Caco-2 (cell line): Measurements from ENCODE around the gene TUNAR. TPM values are rescaled to one million over a fixed set of nuclear protein-coding genes. Genes with fewer than 3 reads are reported as not detected.

Source experiments
- BruUV-seq: library from RNA; stranded (reverse); fragments of 400-500 nt; replicated peaks from 2 replicates; lab custom pipeline; 2021; lab: Mats Ljungman, UMichigan
- CTCF ChIA-PET: fragments of 300-600 bp; sonication (Branson Sonifier 250); formaldehyde crosslinking; loops from one replicate; lab custom pipeline; 2022; ENCODE audit warnings: antibody characterized with exemption; lab: Charles Lee
- POLR2A ChIA-PET: fragments of 300-600 bp; sonication (Branson Sonifier 250); formaldehyde crosslinking; loops from one replicate; lab custom pipeline; 2022; ENCODE audit warnings: antibody characterized with exemption; lab: Charles Lee
- DNase-seq, 2 experiments: peaks; one replicate each; pipeline versions ENCODE4 v3.0.0 to v3.0.0-alpha.2; 2020 to 2022
- H3K27me3 ChIP-seq: replicated peaks from 2 replicates; pipeline ENCODE4 v1.6.0; 2011; ENCODE audit warnings: low read length; ENCODE audit not compliant: control insufficient read depth, insufficient read depth
- H3K36me3 ChIP-seq: 2 replicates; pipeline ENCODE4 v1.5.1; 2011; ENCODE audit warnings: low read length; ENCODE audit not compliant: control insufficient read depth, insufficient read depth
- H3K4me1 ChIP-seq: fragments of 250-450 bp; sonication (Bioruptor Pico); 2 replicates; pipeline ENCODE4 v1.5.1; 2020; ENCODE audit warnings: mild to moderate bottlenecking
- H3K4me3 ChIP-seq: 2 replicates; pipeline ENCODE4 v1.5.1; 2011; ENCODE audit warnings: low read depth, mild to moderate bottlenecking, control low read depth, low read length
- H3K9me3 ChIP-seq: fragments of 250-450 bp; sonication (Bioruptor Pico); 2 replicates; pipeline ENCODE4 v1.5.1; 2020; ENCODE audit warnings: mild to moderate bottlenecking, moderate library complexity
- H3K27ac Mint-ChIP-seq: one replicate; pipeline ENCODE4 v1.8.0; 2022; ENCODE audit warnings: mixed read lengths; ENCODE audit not compliant: unreplicated experiment
- H3K27me3 Mint-ChIP-seq: one replicate; pipeline ENCODE4 v1.8.0; 2022; ENCODE audit warnings: mixed read lengths; ENCODE audit not compliant: insufficient read depth, unreplicated experiment
- H3K36me3 Mint-ChIP-seq: one replicate; pipeline ENCODE4 v1.8.0; 2022; ENCODE audit warnings: mild to moderate bottlenecking, mixed read lengths; ENCODE audit not compliant: insufficient read depth, unreplicated experiment
- H3K4me1 Mint-ChIP-seq: one replicate; pipeline ENCODE4 v1.8.0; 2022; ENCODE audit warnings: low read depth, mixed read lengths; ENCODE audit not compliant: unreplicated experiment
- H3K4me3 Mint-ChIP-seq: one replicate; pipeline ENCODE4 v1.8.0; 2022; ENCODE audit warnings: mild to moderate bottlenecking, moderate library complexity, mixed read lengths; ENCODE audit not compliant: unreplicated experiment
- H3K9me3 Mint-ChIP-seq: one replicate; pipeline ENCODE4 v1.8.0; 2022; ENCODE audit warnings: mixed read lengths; ENCODE audit not compliant: unreplicated experiment
- CTCF ChIP-seq, 2 experiments: fragments of 200-600 bp in 1 of 2; IDR thresholded peaks; 1 replicate in 1 of 2; 2 replicates in 1 of 2; pipeline versions ENCODE4 v1.5.1 to v1.8.0; 2011 to 2022; ENCODE audit warnings: antibody characterized with exemption in 1 of 2, control low read depth in 1 of 2, inconsistent platforms in 1 of 2, low read depth in 1 of 2, low read length in 1 of 2, mild to moderate bottlenecking in 1 of 2, moderate library complexity in 1 of 2; ENCODE audit not compliant: insufficient read depth in 1 of 2, severe bottlenecking in 1 of 2, unreplicated experiment in 1 of 2
- intact Hi-C: fragments of 100-400 bp; cut with micrococcal nuclease; formaldehyde crosslinking; loops from one replicate; pipeline ENCODE4 v1.10.0; 2022; ENCODE audit not compliant: unreplicated experiment
- total RNA-seq: library from RNA; stranded (reverse); gene quantifications from 2 replicates; pipeline ENCODE4 v1.2.3, GENCODE V29; 2022

Gene TUNAR
- total RNA-seq, 1 experiment from 2014 or later, result not detected

- H3K36me3 Mint-ChIP-seq, result no peaks in the 10 kb centered on the region
- peaks cover 32% of the 10 kb centered on the region for H3K27me3 Mint-ChIP-seq
- no peak overlapping the region for H3K4me3 ChIP-seq
- ChIA-PET POLR2A (no interaction called here), CTCF (no interaction called here)
- no peaks in the 10 kb centered on the region for H3K27me3 ChIP-seq
- intact Hi-C loops, result no loop called here
- no peaks in the 10 kb centered on the region for H3K9me3 ChIP-seq
- H3K36me3 ChIP-seq, result no peaks in the 10 kb centered on the region
- no peak for TF ChIP-seq CTCF (IDR thresholded peaks at IDR 0.05; ENCODE audit: insufficient read depth in 1 of 2, low read depth in 1 of 2, low read length in 1 of 2, severe bottlenecking in 1 of 2, unreplicated experiment in 1 of 2)
- H3K9me3 Mint-ChIP-seq, result no peaks in the 10 kb centered on the region
- DNase-seq, result no peak
- H3K4me1 Mint-ChIP-seq, result no peaks in the 10 kb centered on the region
- no TSS peak for BruUV-seq
- H3K4me1 ChIP-seq, result no peaks in the 10 kb centered on the region
- H3K27ac Mint-ChIP-seq, result no peak overlapping the region
- no peak overlapping the region for H3K4me3 Mint-ChIP-seq
Measured at GRCh38 chr14:95902273-95902826, 25.7 kb downstream of the TUNAR start.

GRCh38 chr14:95903165-95903564 lies 26.5 kb downstream of the TUNAR start:
- no peak overlapping the region for H3K27ac Mint-ChIP-seq
- intact Hi-C loops, result no loop called here
- no peak for DNase-seq
- no peak overlapping the region for H3K4me3 ChIP-seq
- no peaks in the 10 kb centered on the region for H3K36me3 ChIP-seq
- no peaks in the 10 kb centered on the region for H3K27me3 ChIP-seq
- H3K36me3 Mint-ChIP-seq, result no peaks in the 10 kb centered on the region
- H3K4me1 ChIP-seq, result no peaks in the 10 kb centered on the region
- no peaks in the 10 kb centered on the region for H3K9me3 ChIP-seq
- peaks cover 27% of the 10 kb centered on the region for H3K27me3 Mint-ChIP-seq
- no TSS peak for BruUV-seq
- CTCF ChIA-PET, result no interaction called here
- H3K9me3 Mint-ChIP-seq, result no peaks in the 10 kb centered on the region
- no peaks in the 10 kb centered on the region for H3K4me1 Mint-ChIP-seq
- no peak for TF ChIP-seq CTCF (IDR thresholded peaks at IDR 0.05; ENCODE audit: insufficient read depth in 1 of 2, low read depth in 1 of 2, low read length in 1 of 2, severe bottlenecking in 1 of 2, unreplicated experiment in 1 of 2)
- H3K4me3 Mint-ChIP-seq, result no peak overlapping the region
- POLR2A ChIA-PET, result no interaction called here

GRCh38 chr14:95903616-95904107 lies 27.0 kb downstream of the TUNAR start:
- Mint-ChIP-seq H3K4me1 (no peaks in the 10 kb centered on the region), H3K27ac (no peak overlapping the region), H3K4me3 (no peak overlapping the region), H3K27me3 (peaks cover 23% of the 10 kb centered on the region), H3K36me3 (no peaks in the 10 kb centered on the region), H3K9me3 (no peaks in the 10 kb centered on the region)
- no peaks in the 10 kb centered on the region for H3K27me3 ChIP-seq
- no TSS peak for BruUV-seq
- intact Hi-C loops, result no loop called here
- POLR2A ChIA-PET, result no interaction called here
- H3K4me1 ChIP-seq, result no peaks in the 10 kb centered on the region
- TF ChIP-seq CTCF (IDR thresholded peaks at IDR 0.05; ENCODE audit: insufficient read depth in 1 of 2, low read depth in 1 of 2, low read length in 1 of 2, severe bottlenecking in 1 of 2, unreplicated experiment in 1 of 2), result no peak
- CTCF ChIA-PET, result no interaction called here
- DNase-seq, result no peak
- no peaks in the 10 kb centered on the region for H3K36me3 ChIP-seq
- no peak overlapping the region for H3K4me3 ChIP-seq
- H3K9me3 ChIP-seq, result no peaks in the 10 kb centered on the region
